ENCODE results near the gene SMIM29. TPM values are rescaled to one million over a fixed set of nuclear protein-coding genes. Genes with fewer than 3 reads are reported as not detected.

The SMIM29 gene
- total RNA-seq, 1 donor from 2014 or later: 16.3 TPM

GRCh38 chr6:34241351-34242215 is 7.2 kb downstream of the SMIM29 start:
- DNase-seq (ENCODE audit: low spot score): peak; percentile 60

GRCh38 chr6:34240329-34241248 is 8.2 kb downstream of the SMIM29 start:
- DNase-seq (ENCODE audit: low spot score): peak; percentile 80

- no peak for DNase-seq (ENCODE audit: low spot score)
Observed at GRCh38 chr6:34239893-34240292, 8.9 kb downstream of the SMIM29 start.

GRCh38 chr6:34239500-34239825 is 9.3 kb downstream of the SMIM29 start:
- DNase-seq (ENCODE audit: low spot score): no peak

GRCh38 chr6:34238585-34239499 is 10.0 kb downstream of the SMIM29 start:
- peak; percentile 20 for DNase-seq (ENCODE audit: low spot score)

GRCh38 chr6:34237722-34238584 is 10.9 kb downstream of the SMIM29 start:
- DNase-seq (ENCODE audit: low spot score): peak; percentile 88

- DNase-seq (ENCODE audit: low spot score): no peak
Observed at GRCh38 chr6:34237316-34237721, 11.5 kb downstream of the SMIM29 start.

- no peak for DNase-seq (ENCODE audit: low spot score)
Observed at GRCh38 chr6:34236443-34237315, 12.1 kb downstream of the SMIM29 start, which contains the start of gene HMGA1. Gene HMGA1 (plus strand): TSS chr6:34236873. CDS start chr6:34240781, 3,908 bp downstream.

- DNase-seq (ENCODE audit: low spot score): no peak
Observed at GRCh38 chr6:34236131-34236442, 12.7 kb downstream of the SMIM29 start.

- no peak for DNase-seq (ENCODE audit: low spot score)
Observed at GRCh38 chr6:34235307-34236130, 13.3 kb downstream of the SMIM29 start.

GRCh38 chr6:34234667-34235306 is 14.0 kb downstream of the SMIM29 start:
- no peak for DNase-seq (ENCODE audit: low spot score)

GRCh38 chr6:34233867-34234266 is 14.9 kb downstream of the SMIM29 start:
- DNase-seq (ENCODE audit: low spot score): no peak

- DNase-seq (ENCODE audit: low spot score): no peak
Observed at GRCh38 chr6:34232901-34233300, 15.9 kb downstream of the SMIM29 start.

GRCh38 chr6:34231566-34232336 is 17.1 kb downstream of the SMIM29 start:
- DNase-seq (ENCODE audit: low spot score): no peak

GRCh38 chr6:34230653-34231371 is 18.0 kb downstream of the SMIM29 start:
- DNase-seq (ENCODE audit: low spot score): no peak

- no peak for DNase-seq (ENCODE audit: low spot score)
Observed at GRCh38 chr6:34229877-34230276, 18.9 kb downstream of the SMIM29 start.
